Naive thymus-derived CD4-positive, alpha-beta T cell (primary cell): ENCODE results near the gene HEPHL1. TPM values are rescaled to one million over a fixed set of nuclear protein-coding genes. Genes with fewer than 3 reads are reported as not detected.

ENCODE experiments used
- ATAC-seq: fragments of 150-1000 bp; cut with Tn5 transposase; 2 replicates; pipeline ENCODE4 v1.10.0; 2021; ENCODE audit warnings: mild to moderate bottlenecking, moderate library complexity
- CTCF ChIA-PET: fragments of 350-600 bp; sonication (Branson Sonifier 250); formaldehyde crosslinking; loops from one replicate; lab custom pipeline; 2021; ENCODE audit warnings: antibody characterized with exemption; lab: Charles Lee
- POLR2A ChIA-PET: fragments of 350-600 bp; sonication (Branson Sonifier 250); formaldehyde crosslinking; loops from one replicate; lab custom pipeline; 2021; ENCODE audit warnings: antibody characterized with exemption, inconsistent platforms; lab: Charles Lee
- DNase-seq, 9 donors: peaks; one replicate each; pipeline versions ENCODE4 v3.0.0 to v3.0.0-alpha.2; 2020 to 2022; ENCODE audit warnings: mixed read lengths in 1 of 9
- H3K27ac ChIP-seq: one replicate; pipeline ENCODE4 v1.7.0; 2013; ENCODE audit warnings: mild to moderate bottlenecking, low read depth, low read length, moderate library complexity
- H3K27me3 ChIP-seq, 2 donors: one replicate each; pipeline ENCODE4 v1.7.0; 2013; ENCODE audit warnings: low read length in 2 of 2, mild to moderate bottlenecking in 2 of 2, moderate library complexity in 2 of 2; ENCODE audit not compliant: control insufficient read depth in 2 of 2, insufficient read depth in 2 of 2
- H3K36me3 ChIP-seq, 3 experiments: 1 replicate in 2 of 3; 2 replicates in 1 of 3; pipeline ENCODE4 v1.7.0; 2013; ENCODE audit warnings: low read length in 3 of 3, mild to moderate bottlenecking in 3 of 3, moderate library complexity in 1 of 3; ENCODE audit not compliant: insufficient read depth in 3 of 3, control insufficient read depth in 2 of 3
- H3K4me1 ChIP-seq, 2 donors: one replicate each; pipeline ENCODE4 v1.7.0; 2013; ENCODE audit warnings: low read length in 2 of 2, mild to moderate bottlenecking in 2 of 2, moderate library complexity in 1 of 2; ENCODE audit not compliant: control insufficient read depth in 2 of 2, insufficient read depth in 2 of 2
- H3K4me3 ChIP-seq: 2 replicates; pipeline ENCODE4 v1.7.0; 2013; ENCODE audit warnings: mild to moderate bottlenecking, low read length
- H3K9me3 ChIP-seq, 3 experiments: 1 replicate in 2 of 3; 2 replicates in 1 of 3; pipeline ENCODE4 v1.7.0; 2013; ENCODE audit warnings: low read length in 3 of 3; ENCODE audit not compliant: control insufficient read depth in 2 of 3
- H3K27ac Mint-ChIP-seq, 9 donors: one replicate each; pipeline ENCODE4 v1.8.0; 2020 to 2022; ENCODE audit warnings: mixed read lengths in 9 of 9, mild to moderate bottlenecking in 8 of 9, moderate library complexity in 5 of 9, inconsistent platforms in 2 of 9
- H3K27me3 Mint-ChIP-seq, 5 donors: one replicate each; pipeline ENCODE4 v1.8.0; 2021 to 2022; ENCODE audit warnings: mixed read lengths in 5 of 5, mild to moderate bottlenecking in 1 of 5
- H3K36me3 Mint-ChIP-seq, 5 donors: one replicate each; pipeline ENCODE4 v1.8.0; 2020 to 2022; ENCODE audit warnings: mixed read lengths in 5 of 5, mild to moderate bottlenecking in 3 of 5, inconsistent platforms in 1 of 5
- H3K4me1 Mint-ChIP-seq, 7 donors: one replicate each; pipeline ENCODE4 v1.8.0; 2020 to 2022; ENCODE audit warnings: mixed read lengths in 7 of 7, mild to moderate bottlenecking in 3 of 7, inconsistent platforms in 1 of 7
- H3K4me3 Mint-ChIP-seq, 10 donors: one replicate each; pipeline ENCODE4 v1.8.0; 2020 to 2022; ENCODE audit warnings: mild to moderate bottlenecking in 10 of 10, mixed read lengths in 10 of 10, moderate library complexity in 6 of 10, inconsistent platforms in 2 of 10
- H3K9me3 Mint-ChIP-seq, 11 donors: one replicate each; pipeline ENCODE4 v1.8.0; 2020 to 2022; ENCODE audit warnings: mixed read lengths in 11 of 11, mild to moderate bottlenecking in 4 of 11, inconsistent platforms in 1 of 11, moderate library complexity in 1 of 11
- intact Hi-C, 2 donors: fragments of 100-400 bp; cut with micrococcal nuclease; formaldehyde crosslinking; loops; one replicate each; pipeline ENCODE4 v1.15.1; 2023
- polyA plus RNA-seq, 2 donors: library from polyadenylated mRNA; unstranded; fragments of 300-500 nt; fragmentation: Illumina TruSeq; gene quantifications; one replicate each; pipeline ENCODE4 v1.2.3, GENCODE V29; 2021
- total RNA-seq, 6 experiments: library from RNA in 5 of 6; stranded (reverse) in 5 of 6; gene quantifications; 1 replicate in 5 of 6; 2 replicates in 1 of 6; pipeline ENCODE4 v1.2.3 and lab custom pipeline; 2021 to 2026

The HEPHL1 gene
- total and polyA plus RNA-seq, 7 experiments from 2014 or later = not detected

DNA sequence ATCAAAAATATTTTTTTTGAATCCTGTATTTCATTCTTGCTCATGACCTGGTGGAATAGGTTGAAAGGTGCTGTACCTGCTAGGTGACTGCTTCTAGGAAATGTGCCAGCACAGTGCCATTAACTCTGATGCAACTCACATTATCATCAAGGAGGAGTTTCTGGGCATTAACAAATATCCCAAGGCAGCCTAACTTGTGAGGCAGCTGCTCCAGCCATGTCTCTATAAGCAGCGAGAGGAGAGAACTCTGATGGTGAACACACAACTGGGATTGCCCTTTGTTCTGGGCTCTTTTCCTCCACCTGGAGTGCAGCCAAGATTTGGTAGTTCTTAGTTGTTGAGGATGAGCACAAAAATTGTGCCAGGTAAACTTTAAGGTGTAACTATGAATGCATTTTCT lies 25.6 kb downstream of the HEPHL1 start:
- Histone ChIP-seq H3K27me3 (no peaks in the 10 kb centered on the region), H3K4me1 (no peaks in the 10 kb centered on the region), H3K4me3 (no peak overlapping the region), H3K9me3 (no peaks in the 10 kb centered on the region), H3K27ac (no peak overlapping the region), H3K36me3 (no peaks in the 10 kb centered on the region)
- peaks cover 0 to 6% (median 2%) of the 10 kb centered on the region in 11 donors for H3K9me3 Mint-ChIP-seq
- ATAC-seq (no peak), DNase-seq (no peak)
- no peak overlapping the region for H3K4me3 Mint-ChIP-seq
- ChIA-PET CTCF (no interaction called here), POLR2A (no interaction called here)
- peaks cover 0 to 10% (median 4%) of the 10 kb centered on the region in 5 donors for H3K27me3 Mint-ChIP-seq
- H3K4me1 Mint-ChIP-seq = no peaks in the 10 kb centered on the region
- intact Hi-C loops = no loop called here
- no peaks in the 10 kb centered on the region for H3K36me3 Mint-ChIP-seq
- H3K27ac Mint-ChIP-seq = no peak overlapping the region

GRCh38 chr11:94048032-94048709 lies 27.0 kb downstream of the HEPHL1 start:
- Histone ChIP-seq H3K4me1 (no peaks in the 10 kb centered on the region), H3K27ac (no peak overlapping the region), H3K27me3 (no peaks in the 10 kb centered on the region), H3K9me3 (no peaks in the 10 kb centered on the region), H3K4me3 (no peak overlapping the region), H3K36me3 (no peaks in the 10 kb centered on the region)
- ChIA-PET CTCF (no interaction called here), POLR2A (no interaction called here)
- intact Hi-C loops = no loop called here
- no peak for DNase-seq
- Mint-ChIP-seq H3K4me1 (no peaks in the 10 kb centered on the region), H3K27ac (no peak overlapping the region), H3K27me3 (peaks cover 0 to 16% (median 8%) of the 10 kb centered on the region in 5 donors), H3K9me3 (peaks cover 0 to 6% (median 3%) of the 10 kb centered on the region in 11 donors), H3K4me3 (no peak overlapping the region), H3K36me3 (no peaks in the 10 kb centered on the region)
- ATAC-seq = no peak

DNA sequence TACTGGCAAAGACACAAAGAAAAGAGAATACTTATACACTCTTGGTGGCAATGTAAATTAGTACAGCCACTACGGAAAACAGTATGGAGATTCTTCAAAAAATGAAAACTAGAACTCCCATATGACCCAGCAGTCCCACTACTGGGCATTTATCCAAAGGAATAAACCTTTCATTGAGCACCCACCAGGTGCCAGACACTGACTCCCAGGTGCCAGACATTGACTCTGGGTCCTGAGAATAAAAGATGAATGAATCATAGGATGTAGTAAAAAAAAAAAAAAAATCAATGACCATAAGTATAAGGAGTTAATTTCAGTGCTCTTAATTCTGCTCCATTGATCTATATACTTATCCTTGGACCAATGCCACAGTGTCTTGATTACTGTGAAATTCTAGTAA lies 28.2 kb downstream of the HEPHL1 start:
- ChIA-PET CTCF (no interaction called here), POLR2A (no interaction called here)
- no peaks in the 10 kb centered on the region for H3K9me3 ChIP-seq
- H3K4me1 Mint-ChIP-seq = no peaks in the 10 kb centered on the region
- ATAC-seq (no peak), DNase-seq (no peak)
- H3K27me3 Mint-ChIP-seq = peaks cover 4 to 23% (median 12%) of the 10 kb centered on the region in 5 donors
- H3K4me3 ChIP-seq = no peak overlapping the region
- no peaks in the 10 kb centered on the region for H3K36me3 Mint-ChIP-seq
- no peaks in the 10 kb centered on the region for H3K27me3 ChIP-seq
- peaks cover 0 to 6% (median 3%) of the 10 kb centered on the region in 11 donors for H3K9me3 Mint-ChIP-seq
- H3K4me1 ChIP-seq = no peaks in the 10 kb centered on the region
- H3K4me3 Mint-ChIP-seq = no peak overlapping the region
- no peak overlapping the region for H3K27ac Mint-ChIP-seq
- no peaks in the 10 kb centered on the region for H3K36me3 ChIP-seq
- no peak overlapping the region for H3K27ac ChIP-seq
- intact Hi-C loops = no loop called here

DNA sequence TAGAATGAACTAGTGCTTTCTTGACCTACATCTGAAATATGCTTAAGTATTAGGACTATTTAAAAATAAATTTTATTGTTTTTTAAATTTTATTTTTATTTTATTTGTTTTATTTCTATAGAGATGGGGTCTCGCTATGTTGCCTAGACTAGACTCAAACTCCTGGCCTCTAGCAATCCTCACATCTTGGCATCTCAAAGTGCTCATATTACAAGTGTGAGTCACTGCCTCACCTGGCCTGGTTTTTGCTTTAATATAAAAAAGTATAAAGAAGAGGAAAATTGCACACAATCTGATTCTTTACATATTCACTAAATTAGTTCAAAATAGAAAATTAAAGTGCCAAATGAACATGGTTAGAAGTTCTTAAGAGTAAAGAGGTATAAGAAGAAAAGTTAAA lies 37.5 kb downstream of the HEPHL1 start:
- no peak for DNase-seq
- Mint-ChIP-seq H3K4me1 (no peaks in the 10 kb centered on the region), H3K9me3 (peaks cover 0 to 3% (median 0%) of the 10 kb centered on the region in 11 donors), H3K27me3 (peaks cover 2 to 33% (median 23%) of the 10 kb centered on the region in 5 donors), H3K27ac (no peak overlapping the region), H3K36me3 (no peaks in the 10 kb centered on the region), H3K4me3 (no peak overlapping the region)
- intact Hi-C loops = no loop called here
- no peaks in the 10 kb centered on the region for H3K9me3 ChIP-seq
- H3K36me3 ChIP-seq = no peaks in the 10 kb centered on the region
- no peaks in the 10 kb centered on the region for H3K4me1 ChIP-seq
- no peak overlapping the region for H3K4me3 ChIP-seq
- H3K27me3 ChIP-seq = no peaks in the 10 kb centered on the region
- ChIA-PET CTCF (no interaction called here), POLR2A (no interaction called here)
- H3K27ac ChIP-seq = no peak overlapping the region
- no peak for ATAC-seq

DNA sequence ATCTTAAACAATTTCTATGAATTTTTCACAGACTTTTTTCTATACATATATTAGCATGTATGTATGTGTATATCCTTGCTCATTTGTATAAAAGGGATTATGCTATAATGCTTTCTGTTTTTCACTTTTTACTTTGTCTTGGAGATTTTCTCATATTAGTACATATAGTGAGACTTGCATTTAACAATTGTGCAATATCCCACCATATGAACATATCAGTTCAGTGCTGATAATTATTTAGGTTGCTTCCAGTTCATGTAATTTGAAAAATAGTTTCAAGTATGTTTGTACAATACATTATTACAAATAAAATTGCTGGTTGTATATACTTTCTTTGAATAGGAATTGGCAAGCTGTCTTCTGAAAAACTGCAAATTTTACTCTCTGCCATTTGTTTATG lies 37.9 kb downstream of the HEPHL1 start:
- intact Hi-C loops = no loop called here
- Histone ChIP-seq H3K27me3 (no peaks in the 10 kb centered on the region), H3K9me3 (no peaks in the 10 kb centered on the region), H3K4me3 (no peak overlapping the region), H3K36me3 (no peaks in the 10 kb centered on the region), H3K4me1 (no peaks in the 10 kb centered on the region), H3K27ac (no peak overlapping the region)
- DNase-seq (no peak), ATAC-seq (no peak)
- H3K9me3 Mint-ChIP-seq = peaks cover 0 to 3% (median 0%) of the 10 kb centered on the region in 11 donors
- CTCF ChIA-PET = no interaction called here
- POLR2A ChIA-PET = no interaction called here
- H3K27me3 Mint-ChIP-seq = peaks cover 2 to 29% (median 21%) of the 10 kb centered on the region in 5 donors
- H3K4me3 Mint-ChIP-seq = no peak overlapping the region
- no peak overlapping the region for H3K27ac Mint-ChIP-seq
- no peaks in the 10 kb centered on the region for H3K4me1 Mint-ChIP-seq
- H3K36me3 Mint-ChIP-seq = no peaks in the 10 kb centered on the region

GRCh38 chr11:94060401-94060800 lies 39.2 kb downstream of the HEPHL1 start:
- H3K27me3 ChIP-seq = no peaks in the 10 kb centered on the region
- ChIA-PET CTCF (no interaction called here), POLR2A (no interaction called here)
- no peaks in the 10 kb centered on the region for H3K4me1 ChIP-seq
- H3K4me1 Mint-ChIP-seq = no peaks in the 10 kb centered on the region
- DNase-seq (no peak), ATAC-seq (no peak)
- no peaks in the 10 kb centered on the region for H3K36me3 Mint-ChIP-seq
- no peaks in the 10 kb centered on the region for H3K9me3 ChIP-seq
- peaks cover 0 to 3% (median 0%) of the 10 kb centered on the region in 11 donors for H3K9me3 Mint-ChIP-seq
- H3K27ac Mint-ChIP-seq = no peak overlapping the region
- peaks cover 2 to 34% (median 31%) of the 10 kb centered on the region in 5 donors for H3K27me3 Mint-ChIP-seq
- intact Hi-C loops = no loop called here
- H3K4me3 Mint-ChIP-seq = no peak overlapping the region
- no peak overlapping the region for H3K4me3 ChIP-seq
- no peaks in the 10 kb centered on the region for H3K36me3 ChIP-seq
- no peak overlapping the region for H3K27ac ChIP-seq

DNA sequence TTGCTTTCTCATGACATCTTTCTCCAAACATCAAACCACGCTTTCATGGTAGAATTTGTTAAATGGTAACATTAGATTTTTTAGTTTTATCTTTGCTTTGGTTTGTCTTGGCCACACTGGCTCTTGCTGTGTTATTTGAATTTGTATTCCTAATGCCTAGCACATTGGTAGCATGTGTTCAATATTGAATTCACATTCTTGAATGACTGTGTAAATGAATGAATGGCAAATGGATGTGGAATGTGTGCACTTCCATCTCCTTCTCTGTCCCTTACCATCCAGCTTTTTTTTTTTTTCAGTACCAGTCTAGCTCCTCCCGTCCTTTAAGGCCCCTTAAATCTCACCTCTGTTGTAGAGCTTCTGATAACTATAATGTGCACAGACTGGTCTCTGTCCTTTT lies 41.2 kb downstream of the HEPHL1 start:
- Histone ChIP-seq H3K9me3 (no peaks in the 10 kb centered on the region), H3K4me3 (no peak overlapping the region), H3K27ac (no peak overlapping the region), H3K4me1 (no peaks in the 10 kb centered on the region), H3K36me3 (no peaks in the 10 kb centered on the region), H3K27me3 (no peaks in the 10 kb centered on the region)
- no peaks in the 10 kb centered on the region for H3K4me1 Mint-ChIP-seq
- no peak overlapping the region for H3K4me3 Mint-ChIP-seq
- POLR2A ChIA-PET = no interaction called here
- ATAC-seq = no peak
- H3K27ac Mint-ChIP-seq = no peak overlapping the region
- CTCF ChIA-PET = no interaction called here
- peaks cover 0 to under 1% (median 0%) of the 10 kb centered on the region in 11 donors for H3K9me3 Mint-ChIP-seq
- H3K27me3 Mint-ChIP-seq = peaks cover 2 to 36% (median 31%) of the 10 kb centered on the region in 5 donors
- H3K36me3 Mint-ChIP-seq = no peaks in the 10 kb centered on the region
- intact Hi-C loops = no loop called here
- DNase-seq = no peak
